ENCODE measurements around the gene SUSD6.
"Not testable (repeated sequence)": the region's sequence is repeated elsewhere in the genome, so short reads cannot be mapped to it uniquely, and the experiment has no call there.

SUSD6 gene

GRCh38 chr14:69625299-69626131 is 14.1 kb downstream of the SUSD6 start:
- DNase-seq = no peak

GRCh38 chr14:69626132-69626500 is 14.7 kb downstream of the SUSD6 start:
- no peak for DNase-seq

- DNase-seq = no peak
These were observed 18.1 kb downstream of the SUSD6 start for GRCh38 chr14:69629225-69630127.

GRCh38 chr14:69630360-69630759 is 19.0 kb downstream of the SUSD6 start:
- no peak for DNase-seq

- DNase-seq = no peak
These were observed 20.1 kb downstream of the SUSD6 start for GRCh38 chr14:69631509-69631908.

- no peak for DNase-seq
These were observed 20.8 kb downstream of the SUSD6 start for GRCh38 chr14:69632164-69632563.

- no peak for DNase-seq
These were observed 21.3 kb downstream of the SUSD6 start for GRCh38 chr14:69632593-69633151.

DNA sequence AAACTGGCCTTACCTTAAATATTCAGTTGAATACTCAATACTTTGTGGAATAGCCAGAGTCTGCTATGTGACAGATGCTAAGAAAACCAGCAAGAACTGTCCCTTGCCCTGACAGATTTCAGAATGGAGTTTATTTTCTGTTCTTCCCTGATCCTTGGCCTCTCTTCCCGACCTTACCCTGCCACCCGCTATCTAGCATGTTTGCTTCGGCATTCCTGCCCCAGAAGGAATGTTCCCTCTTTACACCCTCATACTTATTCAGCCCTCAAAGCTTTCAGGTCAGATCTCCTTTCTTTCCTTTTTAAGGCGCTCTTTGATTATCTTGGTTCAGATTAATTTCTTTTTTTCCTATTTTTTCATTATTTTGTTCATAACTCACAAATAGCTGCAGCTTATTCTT is 21.8 kb downstream of the SUSD6 start:
- no peak for DNase-seq

- peak; percentile 24 to 58 for DNase-seq
These were observed 24.7 kb downstream of the SUSD6 start for GRCh38 chr14:69635981-69636639.

DNA sequence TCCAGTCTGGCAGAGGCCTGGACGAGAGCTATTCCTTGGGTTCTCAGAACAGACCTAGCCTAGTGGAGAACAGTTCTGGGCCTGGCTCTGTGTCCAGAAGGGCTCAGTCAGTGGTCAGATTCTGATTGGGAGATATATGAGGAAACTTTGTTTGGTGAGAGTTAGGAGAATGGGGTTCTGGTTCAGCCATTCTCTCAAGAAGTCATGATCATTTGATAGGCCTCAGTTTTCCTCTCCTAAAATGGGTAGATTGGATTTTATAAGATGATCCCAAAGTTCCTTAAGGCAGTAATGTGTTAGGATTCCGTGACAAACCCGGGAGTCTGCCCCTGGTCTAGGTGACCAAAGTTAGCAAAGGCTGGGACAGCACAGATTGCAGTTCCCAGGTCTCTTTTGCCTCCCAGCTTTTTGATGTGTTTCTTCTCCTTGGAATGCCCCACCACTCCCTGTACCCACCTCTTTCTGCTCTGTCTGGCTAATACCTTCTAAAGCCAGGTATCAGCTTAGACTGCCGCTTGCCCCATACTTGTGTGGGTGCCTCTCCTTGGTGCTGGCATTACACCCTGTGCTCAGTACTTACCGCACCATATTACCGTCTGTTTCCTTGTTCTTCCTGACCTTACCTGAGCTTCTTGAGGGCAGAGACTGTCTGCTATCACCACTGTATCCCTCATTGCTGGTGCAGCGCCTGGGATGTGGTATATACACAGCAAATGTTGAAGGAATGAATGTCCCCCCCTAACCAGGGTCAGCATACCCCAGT is 25.5 kb downstream of the SUSD6 start:
- no peak for DNase-seq

DNA sequence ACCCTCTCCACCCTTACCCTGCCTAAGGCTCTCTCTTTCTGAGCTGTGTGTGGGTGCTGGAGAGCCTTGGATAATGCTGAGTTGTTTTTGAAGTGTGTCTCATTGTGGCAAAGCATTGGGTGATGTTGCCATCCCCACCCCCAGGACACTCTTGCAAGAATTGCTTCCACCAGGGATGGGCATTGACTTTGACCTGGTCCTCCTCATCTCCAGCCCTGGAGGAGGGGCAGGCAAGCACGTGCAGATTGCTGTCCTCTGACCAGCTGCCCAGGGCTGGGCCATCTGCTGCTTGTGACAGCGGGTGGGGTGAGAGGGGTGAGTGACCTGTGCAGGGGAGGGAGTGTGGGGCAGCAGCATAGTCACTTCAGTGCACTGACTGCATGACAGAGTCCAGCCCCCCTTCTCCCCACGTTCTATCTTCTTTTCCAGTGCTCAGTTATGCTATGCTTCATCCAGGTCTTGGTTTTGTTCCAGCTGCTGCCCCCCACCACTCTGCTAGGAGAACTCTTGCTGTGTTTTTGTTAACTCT is 26.2 kb downstream of the SUSD6 start:
- DNase-seq = no peak

DNA sequence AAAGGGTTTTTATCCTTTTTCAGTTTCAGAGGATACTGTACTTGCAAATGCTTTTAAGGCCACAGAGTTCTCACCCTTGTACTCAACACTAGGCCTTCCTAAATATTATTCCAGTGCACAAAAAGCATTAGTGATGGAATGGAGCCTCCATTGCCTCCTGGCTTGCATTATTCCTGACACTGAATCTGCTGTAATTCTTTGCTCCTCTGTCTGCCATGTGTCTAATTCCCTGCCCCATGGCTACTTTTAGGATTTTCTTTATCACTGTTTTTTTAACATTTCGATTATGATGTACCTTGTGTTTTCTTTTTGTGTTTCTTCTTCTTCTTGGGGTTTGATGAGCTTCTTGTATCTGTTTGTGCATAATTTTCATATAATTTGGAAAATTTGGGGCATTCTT is 29.5 kb downstream of the SUSD6 start:
- no peak for DNase-seq

DNA sequence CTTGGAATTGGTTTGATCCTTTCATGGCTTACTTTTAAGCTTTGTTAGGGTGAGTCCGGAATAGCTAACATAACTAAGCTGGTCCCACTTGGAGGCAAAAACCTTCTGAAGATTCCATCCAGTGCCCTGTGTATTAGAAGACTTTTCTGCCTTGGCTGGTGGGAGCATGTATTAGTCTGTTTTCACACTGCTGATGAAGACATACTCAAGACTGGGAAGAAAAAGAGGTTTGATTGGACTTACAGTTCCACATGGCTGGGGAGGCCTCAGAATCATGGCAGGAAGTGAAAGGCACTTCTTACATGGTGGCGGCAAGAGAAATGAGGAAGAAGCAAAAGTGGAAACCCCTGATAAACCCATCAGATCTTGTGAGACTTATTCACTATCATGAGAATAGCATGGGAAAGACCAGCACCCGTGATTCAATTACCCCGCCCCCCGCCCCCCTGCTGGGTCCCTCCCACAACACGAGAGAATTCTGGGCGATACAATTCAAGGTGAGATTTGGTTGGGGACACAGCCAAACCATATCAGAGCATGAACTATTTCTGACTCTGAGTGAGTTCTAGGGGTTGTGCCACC is 30.9 kb downstream of the SUSD6 start:
- not testable (repeated sequence) for DNase-seq

DNA sequence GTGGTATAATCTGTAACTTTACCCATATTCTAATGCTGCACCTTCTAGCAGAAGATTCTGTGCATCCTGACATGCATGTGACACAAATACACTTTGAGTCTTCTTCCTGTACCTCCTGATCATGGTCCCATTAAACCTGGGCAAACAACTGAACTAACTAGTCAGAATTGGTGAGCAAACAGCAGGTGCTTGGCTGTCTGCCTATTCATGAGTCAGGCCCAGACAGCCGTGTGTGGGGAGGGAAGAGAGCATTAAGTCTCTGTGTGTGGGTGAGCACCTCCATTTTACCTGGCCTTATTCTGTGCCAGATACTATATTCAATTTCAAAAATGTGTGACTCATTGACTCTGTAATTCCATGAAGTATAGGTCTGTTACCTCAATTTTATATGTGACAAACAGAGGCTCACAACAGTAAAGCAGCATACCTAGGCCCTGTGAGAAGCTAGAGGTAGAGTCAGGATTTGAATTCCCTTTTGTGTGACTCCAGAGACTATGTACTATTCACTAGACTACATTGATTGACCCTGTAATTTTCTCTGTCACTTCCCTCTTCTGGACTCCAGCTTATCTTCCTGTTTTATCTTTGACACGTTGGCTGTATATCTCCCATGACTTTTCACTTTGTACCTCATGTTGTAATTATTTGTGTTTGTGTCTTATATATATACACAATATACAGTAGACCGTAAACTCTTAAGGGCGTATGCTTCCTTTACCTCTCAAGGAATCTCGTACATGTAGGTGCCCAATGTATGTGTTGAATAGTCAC is 32.2 kb downstream of the SUSD6 start:
- DNase-seq = peak; percentile 95 to 99

GRCh38 chr14:69644814-69645213 is 33.4 kb downstream of the SUSD6 start:
- DNase-seq = no peak

DNA sequence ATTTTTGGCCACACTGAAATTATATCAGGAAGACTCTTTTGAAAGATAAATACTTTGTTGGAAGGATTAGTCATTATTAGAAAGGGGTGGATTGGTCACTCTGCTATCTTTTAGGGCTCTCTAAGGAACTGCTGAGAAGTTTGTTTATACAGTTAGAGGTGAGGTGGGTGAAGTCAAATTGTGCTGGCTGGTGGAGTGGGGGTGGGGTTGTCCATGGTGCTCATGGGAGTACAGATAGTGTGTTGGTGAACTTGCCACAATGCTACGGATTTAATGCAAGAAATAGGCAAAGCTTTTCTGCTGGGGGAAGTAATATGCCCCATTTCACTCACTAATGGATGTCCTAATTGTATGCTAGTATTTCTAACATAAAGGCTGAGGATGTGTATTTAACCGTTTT is 35.8 kb downstream of the SUSD6 start:
- DNase-seq = no peak

DNA sequence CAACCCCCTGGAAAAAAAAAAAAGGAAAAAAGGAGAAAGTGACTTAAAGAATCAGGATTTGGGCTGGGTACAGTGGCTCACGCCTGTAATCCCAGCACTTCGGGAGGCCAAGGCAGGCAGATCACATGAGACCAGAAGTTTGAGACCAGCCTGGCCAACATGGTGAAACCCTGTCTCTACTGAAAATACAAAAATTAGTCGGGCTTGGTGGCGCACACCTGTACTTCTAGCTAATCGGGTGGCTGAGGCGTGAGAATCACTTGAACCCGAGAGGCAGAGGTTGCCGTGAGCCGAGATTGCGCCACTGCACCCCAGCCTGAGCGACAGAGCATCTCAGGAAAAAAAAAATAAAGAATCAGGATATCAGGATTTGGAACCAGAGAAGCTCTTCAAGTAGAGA is 36.2 kb downstream of the SUSD6 start:
- not testable (repeated sequence) for DNase-seq

DNA sequence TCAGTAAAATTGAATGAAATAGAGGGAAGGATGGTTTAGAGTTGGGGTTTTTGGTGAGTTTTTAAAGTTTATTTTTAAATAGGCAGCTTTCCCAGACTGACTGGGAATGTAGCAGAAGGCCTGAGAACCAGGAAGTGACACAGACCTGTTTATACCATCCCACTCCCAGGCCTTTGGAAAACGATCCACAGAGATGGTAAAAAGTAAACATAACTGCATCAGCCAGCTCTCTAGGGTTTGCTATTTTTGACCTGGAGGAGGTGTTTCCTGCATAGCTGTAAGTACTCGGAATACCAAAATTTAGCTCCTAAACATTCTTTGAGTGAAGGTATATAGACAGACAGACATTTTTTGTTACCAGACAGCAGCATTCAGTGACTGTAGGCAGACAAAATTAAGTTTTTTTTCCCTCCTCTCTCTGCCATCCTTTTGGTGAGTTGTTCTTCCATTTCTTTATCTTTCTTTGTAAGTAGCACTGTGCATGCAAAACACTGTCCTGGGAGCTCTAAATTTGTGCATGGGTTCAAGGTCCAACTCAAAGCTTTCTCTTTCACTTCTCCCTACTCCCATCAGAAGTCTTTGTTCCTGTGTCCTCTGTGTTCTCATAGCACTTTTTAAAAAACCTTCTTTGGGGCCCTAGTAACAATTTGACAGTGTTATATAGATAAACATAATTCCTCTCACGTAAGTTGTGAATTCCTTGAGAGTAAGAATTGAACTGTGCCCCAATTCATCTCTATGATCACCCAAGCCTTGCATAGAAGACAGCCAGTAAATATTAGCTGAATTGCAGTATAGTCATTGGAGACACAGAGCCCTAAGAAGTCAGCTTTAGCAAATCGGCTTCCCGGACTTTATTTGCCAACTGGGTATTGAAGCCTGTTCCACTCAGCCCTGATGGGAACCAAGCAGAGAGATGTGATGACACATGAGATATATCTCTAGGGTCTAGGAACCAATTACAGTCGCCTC is 37.4 kb downstream of the SUSD6 start:
- DNase-seq = peak in 1 of 2 experiments; percentile 58

DNA sequence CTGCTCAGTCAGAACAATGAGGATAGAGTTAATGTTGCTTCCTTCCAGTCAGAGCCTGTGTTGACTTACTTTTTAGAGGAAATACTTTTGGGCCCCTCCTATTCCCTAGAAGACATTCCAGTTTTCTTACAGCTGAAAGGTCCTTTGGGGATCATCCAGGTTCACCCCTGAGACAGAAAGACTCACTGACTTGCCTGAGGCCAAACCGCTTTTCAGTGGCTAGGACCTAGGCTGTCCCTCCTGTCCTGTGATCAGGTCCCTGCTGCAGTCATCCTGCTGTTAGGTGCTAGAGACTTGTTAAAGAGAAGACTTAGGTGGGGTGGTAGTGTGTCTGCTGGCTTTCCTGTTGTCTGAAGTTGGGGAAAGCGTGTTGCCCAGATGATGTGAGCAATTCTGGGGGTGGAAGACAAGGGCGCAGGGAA is 39.6 kb downstream of the SUSD6 start:
- no peak for DNase-seq

GRCh38 chr14:69651664-69652063 is 40.3 kb downstream of the SUSD6 start:
- no peak for DNase-seq
